AG04449 (cell line): ENCODE data around the gene MN1.

Experiments
- CTCF ChIA-PET: fragments of 350-600 bp; formaldehyde crosslinking; extraction: SDS; loops from one replicate; lab custom pipeline; 2021; ENCODE audit warnings: antibody characterized with exemption; lab: Yijun Ruan, JAX
- POLR2A ChIA-PET: fragments of 400-600, 350-600 bp; formaldehyde crosslinking; extraction: SDS; loops from one replicate; lab custom pipeline; 2020; ENCODE audit warnings: antibody characterized with exemption, inconsistent platforms; lab: Yijun Ruan, JAX
- DNase-seq: peaks from one replicate; pipeline ENCODE4 v3.0.0-alpha.2; 2010; ENCODE audit warnings: low read depth, low spot score
- H3K4me3 ChIP-seq: 2 replicates; pipeline ENCODE4 v1.5.1; 2011; ENCODE audit warnings: low read depth, mild to moderate bottlenecking, control low read depth, low read length
- TF ChIP-seq, protein P1 (sequence below): IDR thresholded peaks from one replicate; pipeline ENCODE4 v1.5.1; 2011; ENCODE audit warnings: mild to moderate bottlenecking, moderate library complexity, low read length, control low read depth, inconsistent platforms; ENCODE audit not compliant: insufficient read depth; ENCODE audit errors: missing control alignments

MN1 gene

DNA sequence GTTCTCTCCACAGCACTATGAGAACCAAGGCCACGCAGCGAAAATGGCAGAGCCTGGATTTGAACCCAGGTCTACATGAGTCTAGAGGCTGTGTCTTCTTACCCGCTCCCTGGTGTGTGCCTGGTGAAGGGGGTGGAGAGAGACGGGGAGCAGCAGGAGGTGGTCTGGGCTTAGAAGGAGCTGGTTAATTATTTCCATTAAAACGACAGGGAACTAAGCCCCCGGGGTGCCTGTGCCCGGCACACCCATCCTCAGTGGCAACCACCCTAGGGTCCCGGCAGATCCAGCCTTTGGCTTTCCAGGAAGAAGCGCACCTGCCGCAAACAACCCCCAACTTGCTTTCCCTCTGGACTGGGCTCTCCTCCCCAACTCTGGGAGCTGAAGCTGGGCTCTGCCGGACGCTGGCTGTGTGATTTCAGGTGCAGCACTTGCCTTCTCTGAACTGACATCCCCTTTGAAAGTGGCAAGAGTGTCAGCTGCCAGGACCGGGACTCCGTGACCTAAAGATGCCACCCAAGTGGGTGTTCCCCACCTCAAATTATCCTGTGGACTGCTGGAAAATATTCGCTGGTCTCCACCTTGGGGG, 35.8 kb downstream of the MN1 start:
- CTCF ChIA-PET: no interaction called here
- no peak overlapping the region for H3K4me3 ChIP-seq
- no peak for DNase-seq
- POLR2A ChIA-PET: no interaction called here
- TF ChIP-seq, protein P1, sequence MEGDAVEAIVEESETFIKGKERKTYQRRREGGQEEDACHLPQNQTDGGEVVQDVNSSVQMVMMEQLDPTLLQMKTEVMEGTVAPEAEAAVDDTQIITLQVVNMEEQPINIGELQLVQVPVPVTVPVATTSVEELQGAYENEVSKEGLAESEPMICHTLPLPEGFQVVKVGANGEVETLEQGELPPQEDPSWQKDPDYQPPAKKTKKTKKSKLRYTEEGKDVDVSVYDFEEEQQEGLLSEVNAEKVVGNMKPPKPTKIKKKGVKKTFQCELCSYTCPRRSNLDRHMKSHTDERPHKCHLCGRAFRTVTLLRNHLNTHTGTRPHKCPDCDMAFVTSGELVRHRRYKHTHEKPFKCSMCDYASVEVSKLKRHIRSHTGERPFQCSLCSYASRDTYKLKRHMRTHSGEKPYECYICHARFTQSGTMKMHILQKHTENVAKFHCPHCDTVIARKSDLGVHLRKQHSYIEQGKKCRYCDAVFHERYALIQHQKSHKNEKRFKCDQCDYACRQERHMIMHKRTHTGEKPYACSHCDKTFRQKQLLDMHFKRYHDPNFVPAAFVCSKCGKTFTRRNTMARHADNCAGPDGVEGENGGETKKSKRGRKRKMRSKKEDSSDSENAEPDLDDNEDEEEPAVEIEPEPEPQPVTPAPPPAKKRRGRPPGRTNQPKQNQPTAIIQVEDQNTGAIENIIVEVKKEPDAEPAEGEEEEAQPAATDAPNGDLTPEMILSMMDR: no peak

DNA sequence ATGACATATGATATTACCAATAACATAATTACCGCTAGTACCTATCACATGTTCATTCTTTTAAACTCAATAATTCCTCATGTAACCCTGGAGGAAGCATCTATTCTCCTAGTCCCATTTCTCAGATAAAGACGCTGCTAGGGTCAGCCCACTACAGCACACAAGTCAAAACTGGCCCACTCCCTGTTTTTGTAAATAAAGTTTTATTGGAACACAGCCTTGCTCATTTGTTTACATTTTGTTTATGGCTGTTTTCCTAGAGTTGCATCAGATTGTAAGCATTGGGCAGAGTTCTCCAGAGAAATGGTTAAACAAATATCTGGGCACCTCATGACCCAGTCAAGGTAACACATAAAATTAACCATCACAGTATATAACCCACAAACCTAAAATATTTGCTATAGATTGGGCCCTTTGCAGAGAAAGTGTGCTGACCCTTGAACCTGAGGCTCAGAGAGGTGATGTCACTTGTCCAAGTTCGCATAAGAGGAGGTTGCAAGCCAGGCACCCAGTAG, 36.8 kb downstream of the MN1 start:
- DNase-seq: no peak
- ChIA-PET POLR2A (no interaction called here), CTCF (no interaction called here)
- TF ChIP-seq, protein P1: no peak
- H3K4me3 ChIP-seq: no peak overlapping the region

DNA sequence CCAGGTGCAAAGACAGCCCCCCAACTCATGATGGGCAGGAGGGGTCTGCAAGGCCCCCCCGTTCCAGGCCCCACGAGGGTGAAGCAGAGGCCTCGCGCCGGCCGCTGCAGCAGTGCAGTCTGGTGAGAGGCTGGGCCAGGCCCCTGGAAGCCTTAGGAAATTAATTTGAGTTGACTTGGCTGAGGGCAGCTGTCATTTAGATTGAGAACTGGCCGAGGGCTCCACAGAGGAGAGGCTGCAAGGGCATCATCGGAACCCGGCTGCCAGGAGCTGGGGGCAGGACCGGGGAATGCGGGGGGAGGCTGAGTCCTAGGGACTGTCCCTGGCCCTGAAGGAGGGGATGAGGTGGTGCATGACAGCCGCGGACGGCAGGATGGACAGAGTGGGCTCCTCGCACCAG, 39.9 kb downstream of the MN1 start:
- no peak for DNase-seq
- H3K4me3 ChIP-seq: no peak overlapping the region
- CTCF ChIA-PET: no interaction called here
- TF ChIP-seq, protein P1: no peak
- POLR2A ChIA-PET: no interaction called here

DNA sequence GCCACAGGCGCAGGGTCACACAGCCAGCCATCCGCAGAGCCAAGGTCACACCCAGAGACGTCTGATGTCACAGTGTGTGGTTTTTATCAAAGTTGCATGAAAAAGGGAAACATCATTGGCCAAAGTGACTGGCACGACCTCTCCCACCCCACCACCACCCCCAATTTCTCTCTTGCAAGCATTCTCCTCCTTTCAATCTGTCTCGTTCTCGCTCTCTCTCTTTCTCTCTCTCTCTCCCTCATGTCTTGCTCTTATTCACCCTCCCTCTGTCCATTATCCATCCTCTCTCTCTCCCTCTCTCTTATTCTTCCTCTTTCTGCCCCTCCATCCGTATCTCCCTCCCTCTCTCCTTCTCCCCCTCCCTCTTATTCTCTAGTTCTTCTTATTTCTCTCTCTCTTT, 40.6 kb downstream of the MN1 start:
- no peak for DNase-seq
- TF ChIP-seq, protein P1: no peak
- CTCF ChIA-PET: no interaction called here
- POLR2A ChIA-PET: no interaction called here
- no peak overlapping the region for H3K4me3 ChIP-seq

DNA sequence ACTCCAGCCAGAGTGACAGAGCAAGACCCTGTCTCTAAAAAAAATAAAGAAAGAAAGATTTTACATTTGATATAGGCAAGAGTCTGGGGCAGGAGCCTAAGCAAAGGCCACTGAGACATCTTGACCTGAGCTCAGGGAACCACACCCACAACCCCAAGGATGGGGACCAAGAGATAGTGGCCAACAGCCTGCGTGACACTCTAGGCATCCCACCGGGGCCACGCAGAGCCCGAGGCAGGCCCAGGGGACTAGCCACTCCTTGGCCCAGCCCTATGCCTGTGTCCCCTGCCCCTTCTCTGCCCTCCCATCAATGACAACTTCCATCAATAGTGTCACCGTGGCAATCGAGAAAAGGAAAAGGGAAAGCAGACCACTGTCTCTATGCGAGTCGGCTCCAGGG, 41.1 kb downstream of the MN1 start:
- TF ChIP-seq, protein P1: no peak
- DNase-seq: no peak
- ChIA-PET POLR2A (no interaction called here), CTCF (no interaction called here)
- H3K4me3 ChIP-seq: no peak overlapping the region

DNA sequence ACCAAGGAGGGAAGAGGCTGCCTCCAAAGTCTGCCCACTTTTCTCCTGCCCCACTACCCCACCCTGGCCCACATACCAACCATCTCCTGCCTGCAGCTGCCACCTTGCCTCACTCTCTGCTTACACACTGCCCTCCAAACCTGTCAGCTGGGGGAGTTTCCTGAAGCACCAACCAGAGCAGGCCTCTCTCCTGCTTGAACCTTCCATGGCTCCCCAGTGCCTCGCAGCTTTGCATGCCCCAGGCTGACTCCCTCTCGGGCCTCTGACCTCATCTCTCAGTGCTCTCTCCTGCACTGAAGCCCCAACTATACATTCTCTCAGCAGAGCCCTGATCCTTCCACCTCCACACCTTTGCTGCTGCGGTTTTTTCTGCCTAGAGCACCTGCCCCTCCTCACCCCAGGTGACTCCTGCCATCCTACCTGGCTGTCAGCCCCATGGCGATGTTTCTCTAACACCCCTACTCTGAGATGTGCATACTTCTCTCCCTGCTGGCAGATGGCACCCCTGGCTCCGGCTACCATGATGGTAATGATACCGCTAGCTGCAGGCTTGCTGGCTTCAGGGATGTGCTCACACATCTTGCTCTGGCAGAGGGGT, 43.5 kb downstream of the MN1 start:
- DNase-seq: no peak
- CTCF ChIA-PET: no interaction called here

More for the DNA sequence above, 43.5 kb downstream of the MN1 start:
- TF ChIP-seq, protein P1: no peak
- POLR2A ChIA-PET: no interaction called here
- H3K4me3 ChIP-seq: no peak overlapping the region
